Nephron (organoid): Measurements from ENCODE around the gene CEP41.
"Not testable (repeated sequence)": the region's sequence is repeated elsewhere in the genome, so short reads cannot be mapped to it uniquely, and the experiment has no call there.

Source experiments
- H3K27ac Mint-ChIP-seq, 3 experiments: 2 replicates each; pipeline ENCODE4 v1.8.0; 2020; ENCODE audit warnings: mixed read lengths in 3 of 3, mild to moderate bottlenecking in 2 of 3, moderate library complexity in 1 of 3
- H3K27me3 Mint-ChIP-seq: 2 replicates; pipeline ENCODE4 v1.8.0; 2021; ENCODE audit warnings: low read depth, mild to moderate bottlenecking, moderate library complexity, mixed read lengths
- H3K36me3 Mint-ChIP-seq: 2 replicates; pipeline ENCODE4 v1.8.0; 2020; ENCODE audit warnings: low read depth, mixed read lengths
- H3K4me1 Mint-ChIP-seq: 2 replicates; pipeline ENCODE4 v1.8.0; 2020; ENCODE audit warnings: mixed read lengths
- H3K4me3 Mint-ChIP-seq, 3 experiments: 2 replicates each; pipeline ENCODE4 v1.8.0; 2020; ENCODE audit warnings: mild to moderate bottlenecking in 3 of 3, mixed read lengths in 3 of 3, moderate library complexity in 2 of 3
- H3K9me3 Mint-ChIP-seq: 2 replicates; pipeline ENCODE4 v1.8.0; 2020; ENCODE audit warnings: mixed read lengths
- CTCF ChIP-seq, 3 experiments: fragments of 200-600 bp; sonication (generic); IDR thresholded peaks; one replicate each; pipeline ENCODE4 v1.5.0; 2021; ENCODE audit warnings: antibody characterized with exemption in 3 of 3; ENCODE audit not compliant: unreplicated experiment in 3 of 3

CEP41 gene

DNA sequence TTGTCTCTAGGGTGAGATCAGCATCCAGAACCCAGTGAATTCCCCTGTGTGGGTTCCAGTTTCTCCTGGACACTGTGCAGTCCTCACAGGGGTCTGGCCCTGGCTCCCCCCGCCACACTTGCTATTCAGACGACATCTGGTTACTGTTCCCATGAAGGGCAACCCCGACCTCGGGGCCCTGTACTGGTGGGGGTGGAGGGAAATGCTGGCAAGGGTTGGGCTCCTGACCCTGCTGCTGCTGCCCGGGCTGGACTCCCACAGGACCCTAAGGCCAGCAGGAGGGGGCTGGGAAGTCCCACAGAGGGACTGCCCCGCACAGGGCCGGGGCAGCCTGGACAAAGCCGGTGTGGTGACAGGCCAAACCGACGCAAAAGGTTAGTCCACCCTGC is 61.3 kb downstream of the CEP41 start:
- Mint-ChIP-seq H3K27ac (peak overlapping the region; percentile 91 to 99 (median 99)), H3K4me3 (no peak overlapping the region), H3K9me3 (peaks cover 17% of the 10 kb centered on the region), H3K4me1 (peaks cover 38% of the 10 kb centered on the region), H3K36me3 (peaks cover 11% of the 10 kb centered on the region), H3K27me3 (no peaks in the 10 kb centered on the region)
- no peak for TF ChIP-seq CTCF (IDR thresholded peaks at IDR 0.05; ENCODE audit: unreplicated experiment in 3 of 3)

GRCh38 chr7:130379019-130379418 is 61.8 kb downstream of the CEP41 start:
- peak overlapping the region in 1 of 3 experiments; percentile 3 for H3K4me3 Mint-ChIP-seq
- peaks cover 43% of the 10 kb centered on the region for H3K4me1 Mint-ChIP-seq
- peaks cover 17% of the 10 kb centered on the region for H3K9me3 Mint-ChIP-seq
- no peaks in the 10 kb centered on the region for H3K27me3 Mint-ChIP-seq
- H3K36me3 Mint-ChIP-seq: peaks cover 11% of the 10 kb centered on the region
- no peak for TF ChIP-seq CTCF (IDR thresholded peaks at IDR 0.05; ENCODE audit: unreplicated experiment in 3 of 3)
- H3K27ac Mint-ChIP-seq: peak overlapping the region; percentile 77 to 99 (median 99)

GRCh38 chr7:130377178-130377577 is 63.6 kb downstream of the CEP41 start:
- no peaks in the 10 kb centered on the region for H3K27me3 Mint-ChIP-seq
- no peak for TF ChIP-seq CTCF (IDR thresholded peaks at IDR 0.05; ENCODE audit: unreplicated experiment in 3 of 3)
- H3K36me3 Mint-ChIP-seq: peaks cover 11% of the 10 kb centered on the region
- no peak overlapping the region for H3K4me3 Mint-ChIP-seq
- H3K27ac Mint-ChIP-seq: peak overlapping the region; percentile 53 to 99 (median 99)
- H3K9me3 Mint-ChIP-seq: peaks cover 17% of the 10 kb centered on the region
- peaks cover 62% of the 10 kb centered on the region for H3K4me1 Mint-ChIP-seq

DNA sequence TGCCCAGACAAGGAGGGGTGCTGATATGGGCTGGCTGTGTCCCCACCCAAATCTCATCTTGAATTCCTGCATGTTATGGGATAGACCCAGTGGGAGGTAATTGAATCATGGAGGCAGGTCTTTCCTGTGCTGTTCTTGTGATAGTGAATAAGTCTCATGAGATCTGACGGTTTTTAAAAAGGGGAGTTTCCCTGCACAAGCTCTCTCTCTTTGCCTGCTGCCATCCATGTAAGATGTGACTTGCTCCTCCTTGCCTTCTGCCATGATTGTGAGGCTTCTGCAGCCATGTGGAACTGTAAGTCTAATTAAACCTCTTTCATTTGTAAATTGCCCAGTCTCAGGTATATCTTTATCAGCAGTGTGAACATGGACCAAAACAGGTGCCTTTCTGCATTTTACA is 64.4 kb downstream of the CEP41 start:
- peaks cover 13% of the 10 kb centered on the region for H3K36me3 Mint-ChIP-seq

GRCh38 chr7:130374507-130374906 is 66.3 kb downstream of the CEP41 start:
- no peak for TF ChIP-seq CTCF (IDR thresholded peaks at IDR 0.05; ENCODE audit: unreplicated experiment in 3 of 3)
- Mint-ChIP-seq H3K27ac (peak overlapping the region; percentile 99 to 100 (median 100)), H3K9me3 (peaks cover 21% of the 10 kb centered on the region), H3K4me1 (peaks cover 68% of the 10 kb centered on the region), H3K4me3 (peak overlapping the region in 2 of 3 experiments; percentile 24 to 29), H3K27me3 (no peaks in the 10 kb centered on the region), H3K36me3 (peaks cover 13% of the 10 kb centered on the region)

More for the DNA sequence above, 64.4 kb downstream of the CEP41 start:
- H3K27me3 Mint-ChIP-seq: not testable (repeated sequence)
- Mint-ChIP-seq H3K4me1 (peaks cover 68% of the 10 kb centered on the region), H3K9me3 (peaks cover 21% of the 10 kb centered on the region), H3K4me3 (peak overlapping the region in 1 of 3 experiments; percentile 46), H3K27ac (peak overlapping the region; percentile 99 to 100 (median 99))

- Mint-ChIP-seq H3K27ac (peak overlapping the region; percentile 99 to 100 (median 100)), H3K27me3 (no peaks in the 10 kb centered on the region), H3K36me3 (peaks cover 13% of the 10 kb centered on the region), H3K9me3 (peaks cover 19% of the 10 kb centered on the region), H3K4me1 (peaks cover 76% of the 10 kb centered on the region), H3K4me3 (peak overlapping the region in 2 of 3 experiments; percentile 18 to 26)
- no peak for TF ChIP-seq CTCF (IDR thresholded peaks at IDR 0.05; ENCODE audit: unreplicated experiment in 3 of 3)
These were observed 68.2 kb downstream of the CEP41 start for GRCh38 chr7:130372402-130373165.
